Endometrium (tissue), 2 donors: ENCODE data around the gene HNRNPH3.
"Not testable (repeated sequence)": the region's sequence is repeated elsewhere in the genome, so short reads cannot be mapped to it uniquely, and the experiment has no call there.

ENCODE experiments used
- FAIRE-seq: peaks from 2 replicates; lab custom pipeline; 2012; peaks lifted over from hg19 to GRCh38; lab: Jason Lieb, UNC
- donor health status: control.
- donor health status: control.

HNRNPH3 gene

GRCh38 chr10:68331455-68332258, at the start of gene HNRNPH3:
Gene HNRNPH3 (plus strand): TSS chr10:68332064. CDS start chr10:68337222, 5,158 bp downstream.
- FAIRE-seq, result no peak

GRCh38 chr10:68284062-68285001, 47.5 kb upstream of the HNRNPH3 start:
- FAIRE-seq, result no peak

- FAIRE-seq, result no peak
Observed at GRCh38 chr10:68288717-68289116, 43.1 kb upstream of the HNRNPH3 start.

GRCh38 chr10:68290736-68291135, 41.1 kb upstream of the HNRNPH3 start:
- no peak for FAIRE-seq

- FAIRE-seq, result peak; percentile 31
Observed at GRCh38 chr10:68296843-68297663, 34.8 kb upstream of the HNRNPH3 start.

- no peak for FAIRE-seq
Observed at GRCh38 chr10:68301301-68301700, 30.6 kb upstream of the HNRNPH3 start.

GRCh38 chr10:68301790-68302502, 29.9 kb upstream of the HNRNPH3 start:
- peak; percentile 48 for FAIRE-seq

GRCh38 chr10:68302503-68302823, 29.4 kb upstream of the HNRNPH3 start:
- FAIRE-seq, result no peak

GRCh38 chr10:68302871-68303270, 29.0 kb upstream of the HNRNPH3 start:
- FAIRE-seq, result no peak

- no peak for FAIRE-seq
Observed at GRCh38 chr10:68303849-68304412, 27.9 kb upstream of the HNRNPH3 start.

GRCh38 chr10:68305854-68306253, 26.0 kb upstream of the HNRNPH3 start:
- FAIRE-seq, result no peak

- no peak for FAIRE-seq
Observed at GRCh38 chr10:68310531-68310930, 21.3 kb upstream of the HNRNPH3 start.

GRCh38 chr10:68314930-68315329, 16.9 kb upstream of the HNRNPH3 start:
- not testable (repeated sequence) for FAIRE-seq

GRCh38 chr10:68315582-68315981, 16.3 kb upstream of the HNRNPH3 start:
- no peak for FAIRE-seq

- no peak for FAIRE-seq
Observed at GRCh38 chr10:68318331-68319059, 13.4 kb upstream of the HNRNPH3 start.

- not testable (repeated sequence) for FAIRE-seq
Observed at GRCh38 chr10:68324396-68324795, 7.5 kb upstream of the HNRNPH3 start.

- FAIRE-seq, result peak; percentile 26
Observed at GRCh38 chr10:68327889-68328786, 3.7 kb upstream of the HNRNPH3 start.

GRCh38 chr10:68329506-68329861, 2.4 kb upstream of the HNRNPH3 start:
- FAIRE-seq, result no peak

GRCh38 chr10:68330852-68331454, 911 bp upstream of the HNRNPH3 start:
- no peak for FAIRE-seq
